MM.1S (cell line): ENCODE data around the gene ALPK3.

Experiments
- CTCF ChIP-seq: fragments of 300-600 bp; sonication (generic); IDR thresholded peaks from 2 replicates; pipeline ENCODE4 v1.5.1; 2016; ENCODE audit warnings: antibody characterized with exemption, low read length, mixed read lengths
- EZH2 ChIP-seq: fragments of 300-600 bp; sonication (generic); optimal IDR thresholded peaks from 2 replicates; pipeline ENCODE3; 2017; ENCODE audit warnings: low read depth, mild to moderate bottlenecking, antibody characterized with exemption, low read length, mixed read lengths

- TF ChIP-seq CTCF (no peak), EZH2 (no peak)
Observed at GRCh38 chr15:84857418-84858004, 40.4 kb downstream of the ALPK3 start.
